ENCODE results near the gene TRIM62. TPM values are rescaled to one million over a fixed set of nuclear protein-coding genes. Genes with fewer than 3 reads are reported as not detected.
A peak's percentile ranks its signal among the peaks of the same experiment; 100 is the strongest.

TRIM62 gene
- polyA plus RNA-seq (ENCODE audit: insufficient read length in 10 of 10) = 1 to 10 TPM; 5.0 to 7.6 (median 5.9) TPM
- long read RNA-seq, donor 1, partial matches to known transcripts = 0 of 3 reads
- long read RNA-seq, donor 1, other reads (novel, unspliced or antisense) = 0 of 3 reads
- long read RNA-seq, donor 2, partial matches to known transcripts = 0 of 1 reads
- long read RNA-seq, donor 2, other reads (novel, unspliced or antisense) = 0 of 1 reads
- long read RNA-seq, donor 3 = 0 reads
- long read RNA-seq, donor 4, partial matches to known transcripts = 0 of 1 reads
- long read RNA-seq, donor 4, other reads (novel, unspliced or antisense) = 0 of 1 reads
- long read RNA-seq, donor 5 = 0 reads
- long read RNA-seq, donor 6, partial matches to known transcripts = 0 of 3 reads
- long read RNA-seq, donor 6, other reads (novel, unspliced or antisense) = 0 of 3 reads
- long read RNA-seq, donor 7, partial matches to known transcripts = 0 of 1 reads
- long read RNA-seq, donor 7, other reads (novel, unspliced or antisense) = 0 of 1 reads
- long read RNA-seq, donor 8, partial matches to known transcripts = 0 of 1 reads
- long read RNA-seq, donor 8, other reads (novel, unspliced or antisense) = 0 of 1 reads
- long read RNA-seq, donor 9 = 0 reads

GRCh38 chr1:33181921-33182341 lies at the start of gene TRIM62:
Gene TRIM62 (minus strand): TSS chr1:33182043. CDS start chr1:33181432, 611 bp downstream.
- DNase-seq = peak; percentile 91 to 96 (median 96)

- no peak for DNase-seq
Observed at GRCh38 chr1:33231166-33231565, 49.3 kb upstream of the TRIM62 start.

- peak; percentile 80 to 91 (median 87) for DNase-seq
Observed at GRCh38 chr1:33228935-33229487, 47.2 kb upstream of the TRIM62 start.

GRCh38 chr1:33225586-33225985 lies 43.7 kb upstream of the TRIM62 start:
- DNase-seq = no peak

- no peak for DNase-seq
Observed at GRCh38 chr1:33224166-33224707, 42.4 kb upstream of the TRIM62 start.

- DNase-seq = no peak
Observed at GRCh38 chr1:33222381-33222780, 40.5 kb upstream of the TRIM62 start.

- DNase-seq = no peak
Observed at GRCh38 chr1:33221385-33221758, 39.5 kb upstream of the TRIM62 start.

GRCh38 chr1:33220676-33221384 lies 39.0 kb upstream of the TRIM62 start:
- no peak for DNase-seq

GRCh38 chr1:33219886-33220661 lies 38.2 kb upstream of the TRIM62 start:
- DNase-seq = no peak

GRCh38 chr1:33211972-33212371 lies 30.1 kb upstream of the TRIM62 start:
- no peak for DNase-seq

- DNase-seq = no peak
Observed at GRCh38 chr1:33206340-33206739, 24.5 kb upstream of the TRIM62 start.

- no peak for DNase-seq
Observed at GRCh38 chr1:33195556-33195955, 13.7 kb upstream of the TRIM62 start.

- no peak for DNase-seq
Observed at GRCh38 chr1:33191731-33192275, 10.0 kb upstream of the TRIM62 start.

GRCh38 chr1:33190701-33191100 lies 8.9 kb upstream of the TRIM62 start:
- DNase-seq = no peak

GRCh38 chr1:33188572-33189275 lies 6.9 kb upstream of the TRIM62 start:
- DNase-seq = no peak

- DNase-seq = no peak
Observed at GRCh38 chr1:33186936-33187335, 5.1 kb upstream of the TRIM62 start.

GRCh38 chr1:33185541-33185940 lies 3.7 kb upstream of the TRIM62 start:
- DNase-seq = no peak

- no peak for DNase-seq
Observed at GRCh38 chr1:33183306-33183705, 1.5 kb upstream of the TRIM62 start.

GRCh38 chr1:33182896-33183295 lies 1.1 kb upstream of the TRIM62 start:
- no peak for DNase-seq

GRCh38 chr1:33182401-33182841 lies 578 bp upstream of the TRIM62 start:
- DNase-seq = peak; percentile 66 to 94 (median 81)

All from muscle of back (tissue), 13 donors.